SK-N-SH (cell line): ENCODE data around the gene DYRK1A.

Experiments used
- CTCF ChIP-seq: fragments of 200-600 bp; sonication (generic); IDR thresholded peaks from 2 replicates; pipeline ENCODE4 v1.6.1; 2017; ENCODE audit warnings: antibody characterized with exemption, mild to moderate bottlenecking, moderate library complexity
- EP300 ChIP-seq, 2 experiments: IDR thresholded peaks; 2 replicates each; pipeline versions ENCODE4 v1.4.0 to v1.6.1; 2012; ENCODE audit warnings: borderline replicate concordance in 1 of 2, low read depth in 1 of 2, low read length in 1 of 2
- EZH2phosphoT487 ChIP-seq: fragments of 200-600 bp; sonication (generic); IDR thresholded peaks from 2 replicates; pipeline ENCODE4 v1.6.1; 2017; ENCODE audit warnings: low read depth, mixed run types, mild to moderate bottlenecking, antibody characterized with exemption, moderate library complexity, borderline replicate concordance
- MAX ChIP-seq: IDR thresholded peaks from 2 replicates; pipeline ENCODE4 v1.4.0; 2012; ENCODE audit warnings: low read depth
- YY1 ChIP-seq: IDR thresholded peaks from 2 replicates; pipeline ENCODE4 v1.4.0; 2012; ENCODE audit warnings: low read depth, mild to moderate bottlenecking
- TF ChIP-seq, protein P1 (sequence below): fragments of 150-350 bp; IDR thresholded peaks from 2 replicates; pipeline ENCODE4 v1.6.1; 2017; ENCODE audit warnings: antibody characterized with exemption, low read length, low read depth, borderline replicate concordance

GRCh38 chr21:37449302-37449937 lies 82.8 kb downstream of the DYRK1A start:
- TF ChIP-seq EZH2phosphoT487 (no peak), EP300 (IDR thresholded peaks at IDR 0.05; ENCODE audit: borderline replicate concordance in 1 of 2, low read depth in 1 of 2, low read length in 1 of 2) (no peak), MAX (no peak), CTCF (no peak), YY1 (no peak)
- TF ChIP-seq, protein P1, sequence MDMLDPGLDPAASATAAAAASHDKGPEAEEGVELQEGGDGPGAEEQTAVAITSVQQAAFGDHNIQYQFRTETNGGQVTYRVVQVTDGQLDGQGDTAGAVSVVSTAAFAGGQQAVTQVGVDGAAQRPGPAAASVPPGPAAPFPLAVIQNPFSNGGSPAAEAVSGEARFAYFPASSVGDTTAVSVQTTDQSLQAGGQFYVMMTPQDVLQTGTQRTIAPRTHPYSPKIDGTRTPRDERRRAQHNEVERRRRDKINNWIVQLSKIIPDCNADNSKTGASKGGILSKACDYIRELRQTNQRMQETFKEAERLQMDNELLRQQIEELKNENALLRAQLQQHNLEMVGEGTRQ: no peak
